ENCODE results near the gene PLOD2.

PLOD2 gene

GRCh38 chr3:146044046-146044445, 116.9 kb downstream of the PLOD2 start:
- no peak for DNase-seq (ENCODE audit: low read depth, low spot score)

- DNase-seq (ENCODE audit: low read depth, low spot score): no peak
Measured at GRCh38 chr3:146040630-146041029, 120.4 kb downstream of the PLOD2 start.

- DNase-seq (ENCODE audit: low read depth, low spot score): no peak
Measured at GRCh38 chr3:146037697-146038096, 123.3 kb downstream of the PLOD2 start.

GRCh38 chr3:146036281-146036680, 124.7 kb downstream of the PLOD2 start:
- no peak for DNase-seq (ENCODE audit: low read depth, low spot score)

GRCh38 chr3:146035366-146035765, 125.6 kb downstream of the PLOD2 start:
- no peak for DNase-seq (ENCODE audit: low read depth, low spot score)

- DNase-seq (ENCODE audit: low read depth, low spot score): no peak
Measured at GRCh38 chr3:146033950-146034349, 127.0 kb downstream of the PLOD2 start.

GRCh38 chr3:146026547-146026946, 134.4 kb downstream of the PLOD2 start:
- no peak for DNase-seq (ENCODE audit: low read depth, low spot score)

GRCh38 chr3:146024260-146024659, 136.7 kb downstream of the PLOD2 start:
- no peak for DNase-seq (ENCODE audit: low read depth, low spot score)

GRCh38 chr3:146020969-146021368, 140.0 kb downstream of the PLOD2 start:
- no peak for DNase-seq (ENCODE audit: low read depth, low spot score)

- DNase-seq (ENCODE audit: low read depth, low spot score): no peak
Measured at GRCh38 chr3:146019508-146019907, 141.5 kb downstream of the PLOD2 start.

All from activated CD4-positive, CD25-positive, alpha-beta regulatory T cell treated with anti-CD3 and anti-CD28 coated beads, Interleukin-2, amount 50 U/mL, for 16 hours (primary cell).